Measurements from ENCODE around the gene INAFM2. TPM values are rescaled to one million over a fixed set of nuclear protein-coding genes. Genes with fewer than 3 reads are reported as not detected.

The INAFM2 gene
- total RNA-seq, 1 donor from 2014 or later = 18.2 TPM

DNA sequence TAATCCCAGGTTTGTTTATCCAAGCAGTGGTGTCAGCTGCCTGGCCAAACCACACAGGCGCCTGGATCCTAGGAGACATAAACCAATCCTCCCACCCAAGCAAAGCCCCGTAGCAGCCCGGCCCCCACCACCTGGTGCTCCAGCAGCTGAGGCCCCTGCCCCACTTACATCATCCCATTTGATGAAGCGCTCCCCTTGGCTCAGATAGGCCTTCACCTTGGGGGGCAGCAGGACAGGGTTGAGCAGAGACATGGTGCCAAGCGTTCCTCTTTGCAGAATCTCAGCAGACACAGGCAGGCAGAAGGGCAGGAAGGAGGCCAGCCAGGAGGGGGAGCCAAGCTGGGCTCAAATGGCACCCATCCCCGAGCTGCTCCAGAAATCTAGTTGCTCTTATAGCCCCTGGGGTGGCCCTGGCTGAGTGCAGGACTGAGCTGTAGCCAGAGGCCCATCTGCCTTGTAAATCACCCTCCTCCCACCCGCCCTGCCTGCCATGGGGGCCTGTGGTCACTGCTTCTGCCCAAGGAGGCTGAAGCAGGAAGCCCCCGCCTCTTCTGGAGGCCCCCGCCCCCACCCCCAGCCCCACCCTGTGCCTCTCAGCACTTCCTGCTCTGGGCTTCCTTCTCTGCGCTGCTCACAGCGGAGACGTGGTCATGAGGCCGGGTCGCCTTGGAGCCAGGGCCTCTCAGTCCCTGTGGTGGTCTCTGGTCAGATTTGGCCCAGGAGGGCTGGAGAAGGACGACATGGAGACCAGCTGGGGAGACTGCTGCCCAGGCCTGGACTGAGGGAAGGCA is 15.9 kb upstream of the INAFM2 start, which contains the start of gene PLCB2:
Gene PLCB2 (minus strand): TSS at position 515 of the 791 bp plus-strand sequence. CDS start 263 bp downstream, at position 252.
- H3K4me2 ChIP-seq = no peak within 1 kb of the TSS
- no peak within 1 kb of the TSS for H3K4me3 ChIP-seq
- no peaks in the 10 kb centered on the region for H3K79me2 ChIP-seq (ENCODE audit: low read depth)
- H3K27me3 ChIP-seq = peaks cover 23% of the 10 kb centered on the region
- no peaks in the 10 kb centered on the region for H3K36me3 ChIP-seq
- peaks cover 26% of the 10 kb centered on the region for H3K27me3 Mint-ChIP-seq (ENCODE audit: insufficient read depth, low read depth)
- H3K36me3 Mint-ChIP-seq = no peaks in the 10 kb centered on the region
- H3K9me3 ChIP-seq (ENCODE audit: low read depth) = no peaks in the 10 kb centered on the region
- H2AFZ ChIP-seq (replicated peaks) = peak within 1 kb of the TSS; percentile 17
- H3K9me3 Mint-ChIP-seq = no peaks in the 10 kb centered on the region
- peaks cover 14% of the 10 kb centered on the region for H3K4me1 ChIP-seq
- no peak within 1 kb of the TSS for H3K27ac ChIP-seq
- no peak within 1 kb of the TSS for H3K9ac ChIP-seq
- H4K20me1 ChIP-seq (ENCODE audit: low read depth) = no peaks in the 10 kb centered on the region
- peak within 1 kb of the TSS; percentile 94 for H3K27ac Mint-ChIP-seq
- H3K4me1 Mint-ChIP-seq = peaks cover 26% of the 10 kb centered on the region
- H3K4me3 Mint-ChIP-seq = no peak within 1 kb of the TSS
- no peak for DNase-seq (ENCODE audit: low spot score)
- TF ChIP-seq, protein P1, sequence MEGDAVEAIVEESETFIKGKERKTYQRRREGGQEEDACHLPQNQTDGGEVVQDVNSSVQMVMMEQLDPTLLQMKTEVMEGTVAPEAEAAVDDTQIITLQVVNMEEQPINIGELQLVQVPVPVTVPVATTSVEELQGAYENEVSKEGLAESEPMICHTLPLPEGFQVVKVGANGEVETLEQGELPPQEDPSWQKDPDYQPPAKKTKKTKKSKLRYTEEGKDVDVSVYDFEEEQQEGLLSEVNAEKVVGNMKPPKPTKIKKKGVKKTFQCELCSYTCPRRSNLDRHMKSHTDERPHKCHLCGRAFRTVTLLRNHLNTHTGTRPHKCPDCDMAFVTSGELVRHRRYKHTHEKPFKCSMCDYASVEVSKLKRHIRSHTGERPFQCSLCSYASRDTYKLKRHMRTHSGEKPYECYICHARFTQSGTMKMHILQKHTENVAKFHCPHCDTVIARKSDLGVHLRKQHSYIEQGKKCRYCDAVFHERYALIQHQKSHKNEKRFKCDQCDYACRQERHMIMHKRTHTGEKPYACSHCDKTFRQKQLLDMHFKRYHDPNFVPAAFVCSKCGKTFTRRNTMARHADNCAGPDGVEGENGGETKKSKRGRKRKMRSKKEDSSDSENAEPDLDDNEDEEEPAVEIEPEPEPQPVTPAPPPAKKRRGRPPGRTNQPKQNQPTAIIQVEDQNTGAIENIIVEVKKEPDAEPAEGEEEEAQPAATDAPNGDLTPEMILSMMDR (IDR thresholded peaks at IDR 0.05) = peak; percentile 38
- no peak for TF ChIP-seq EZH2phosphoT487 (IDR thresholded peaks at IDR 0.05)
- H3F3A ChIP-seq (ENCODE audit: low read depth) = no peaks in the 10 kb centered on the region

DNA sequence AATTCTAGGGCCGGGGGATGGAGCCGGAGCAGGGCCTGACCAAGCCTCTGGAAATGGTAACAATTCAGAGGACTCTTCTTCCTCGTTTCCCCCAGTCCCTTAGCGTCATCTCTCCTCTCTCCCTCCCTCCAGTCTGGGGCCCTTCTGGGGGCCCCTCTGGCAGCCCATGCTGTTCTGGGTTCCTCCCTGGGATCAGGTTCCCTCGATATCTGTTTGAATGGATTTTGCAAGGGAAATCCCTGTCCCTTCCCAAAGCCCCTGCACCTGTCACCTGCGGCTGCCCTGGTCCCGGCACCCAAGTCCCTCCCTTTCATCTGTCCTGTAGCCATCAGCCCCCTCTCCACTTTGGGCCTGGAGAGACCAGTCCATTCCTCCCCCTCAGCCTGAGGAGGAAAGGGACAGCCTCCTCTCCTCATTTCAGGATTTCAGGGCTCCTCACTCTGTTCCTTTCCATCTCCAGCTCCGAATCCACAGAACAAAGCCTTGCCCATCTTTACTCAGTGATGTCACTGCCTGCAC is 14.1 kb upstream of the INAFM2 start:
- no peaks in the 10 kb centered on the region for H3K79me2 ChIP-seq (ENCODE audit: low read depth)
- H3K4me3 ChIP-seq = no peak overlapping the region
- H3K9ac ChIP-seq = no peak overlapping the region
- Mint-ChIP-seq H3K27me3 (ENCODE audit: insufficient read depth, low read depth) (peaks cover 25% of the 10 kb centered on the region), H3K27ac (peak overlapping the region; percentile 94), H3K36me3 (no peaks in the 10 kb centered on the region), H3K4me1 (peaks cover 33% of the 10 kb centered on the region), H3K9me3 (no peaks in the 10 kb centered on the region), H3K4me3 (peak overlapping the region; percentile 51)
- no peaks in the 10 kb centered on the region for H3K9me3 ChIP-seq (ENCODE audit: low read depth)
- no peak for DNase-seq (ENCODE audit: low spot score)
- H3K36me3 ChIP-seq = no peaks in the 10 kb centered on the region
- H3K27ac ChIP-seq = no peak overlapping the region
- peaks cover 23% of the 10 kb centered on the region for H3K27me3 ChIP-seq
- no peak overlapping the region for H3K4me2 ChIP-seq
- H2AFZ ChIP-seq (replicated peaks) = no peak overlapping the region
- peaks cover 14% of the 10 kb centered on the region for H3K4me1 ChIP-seq
- H4K20me1 ChIP-seq (ENCODE audit: low read depth) = no peaks in the 10 kb centered on the region
- TF ChIP-seq EZH2phosphoT487 (IDR thresholded peaks at IDR 0.05) (no peak), EZH2 (IDR thresholded peaks at IDR 0.05) (no peak)
- TF ChIP-seq, protein P1 (IDR thresholded peaks at IDR 0.05) = no peak
- no peaks in the 10 kb centered on the region for H3F3A ChIP-seq (ENCODE audit: low read depth)

DNA sequence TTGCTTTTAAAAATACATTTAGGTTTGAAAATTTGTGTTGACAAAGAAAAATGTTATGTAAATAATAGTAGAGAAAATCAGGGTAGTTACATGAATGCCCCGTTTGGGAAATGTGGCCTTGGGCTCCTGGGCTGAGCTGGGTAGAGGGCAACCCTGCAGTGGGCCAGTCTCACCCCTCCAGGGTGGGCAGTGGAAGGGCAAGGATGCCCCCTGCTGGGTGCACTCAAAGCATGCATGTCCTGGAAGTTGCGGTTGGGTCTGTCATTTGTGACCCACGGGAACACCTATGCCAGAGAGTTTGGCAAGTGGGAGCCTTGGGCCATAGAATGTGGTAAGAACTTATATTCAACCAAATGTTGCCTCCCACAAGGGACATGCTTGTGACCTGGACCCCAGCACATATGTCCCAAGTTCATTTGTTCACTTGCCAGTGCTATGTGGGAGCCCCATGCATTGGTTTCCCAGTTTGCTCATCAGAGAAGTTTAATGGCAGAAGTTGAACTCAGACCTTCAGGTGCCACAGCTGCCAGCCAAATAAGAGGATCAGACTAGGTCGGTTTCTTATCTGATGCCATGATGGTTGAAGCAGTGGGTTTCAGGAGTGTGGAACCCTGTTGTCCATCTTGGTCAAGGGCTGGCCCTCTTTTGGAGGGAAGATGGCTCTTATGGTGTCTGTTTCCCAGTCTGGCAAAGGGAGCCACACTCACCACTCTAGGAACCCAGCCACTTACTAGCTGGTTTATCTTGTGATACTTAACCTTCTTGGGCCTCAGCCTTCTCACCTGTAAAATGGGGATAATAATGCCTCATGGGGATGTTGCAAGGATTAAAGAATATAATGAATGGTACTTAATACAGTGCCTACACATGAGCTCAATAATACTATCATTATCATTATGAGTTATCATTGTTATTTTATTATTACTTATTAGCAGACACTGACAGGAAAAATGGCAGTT is 13.2 kb upstream of the INAFM2 start:
- no peaks in the 10 kb centered on the region for H3K9me3 ChIP-seq (ENCODE audit: low read depth)
- H4K20me1 ChIP-seq (ENCODE audit: low read depth) = no peaks in the 10 kb centered on the region
- H3K4me2 ChIP-seq = no peak overlapping the region
- DNase-seq (ENCODE audit: low spot score) = peak; percentile 81
- no peak overlapping the region for H3K4me3 ChIP-seq
- no peaks in the 10 kb centered on the region for H3K36me3 ChIP-seq
- H3K4me1 ChIP-seq = peaks cover 14% of the 10 kb centered on the region
- no peak overlapping the region for H3K27ac ChIP-seq
- no peak for TF ChIP-seq EZH2 (IDR thresholded peaks at IDR 0.05)
- TF ChIP-seq, protein P1 (IDR thresholded peaks at IDR 0.05) = peak; percentile 76
- no peak for TF ChIP-seq EZH2phosphoT487 (IDR thresholded peaks at IDR 0.05)
- no peak overlapping the region for H3K9ac ChIP-seq
- Mint-ChIP-seq H3K9me3 (no peaks in the 10 kb centered on the region), H3K4me1 (peaks cover 33% of the 10 kb centered on the region), H3K27me3 (ENCODE audit: insufficient read depth, low read depth) (peaks cover 26% of the 10 kb centered on the region), H3K4me3 (peak overlapping the region; percentile 72), H3K36me3 (no peaks in the 10 kb centered on the region), H3K27ac (no peak overlapping the region)
- no peak overlapping the region for H2AFZ ChIP-seq (replicated peaks)
- no peaks in the 10 kb centered on the region for H3K79me2 ChIP-seq (ENCODE audit: low read depth)
- H3F3A ChIP-seq (ENCODE audit: low read depth) = no peaks in the 10 kb centered on the region
- H3K27me3 ChIP-seq = peaks cover 23% of the 10 kb centered on the region
